Forelimb muscle (tissue), 1 donor: ENCODE data around the gene MYB. TPM values are rescaled to one million over a fixed set of nuclear protein-coding genes. Genes with fewer than 3 reads are reported as not detected.

Experiments used
- DNase-seq: peaks from one replicate; pipeline ENCODE4 v3.0.0-alpha.2; 2013; ENCODE audit warnings: low read depth
- polyA plus RNA-seq: library from polyadenylated mRNA; unstranded; fragments of 120-200 nt; gene quantifications from one replicate; pipeline ENCODE4 v1.2.1, GENCODE V29; 2013; ENCODE audit not compliant: insufficient read length

The MYB gene
- polyA plus RNA-seq, 1 donor = 0.77 TPM

- DNase-seq = no peak
These were observed 7.6 kb downstream of the MYB start for GRCh38 chr6:135188718-135189117.

DNA sequence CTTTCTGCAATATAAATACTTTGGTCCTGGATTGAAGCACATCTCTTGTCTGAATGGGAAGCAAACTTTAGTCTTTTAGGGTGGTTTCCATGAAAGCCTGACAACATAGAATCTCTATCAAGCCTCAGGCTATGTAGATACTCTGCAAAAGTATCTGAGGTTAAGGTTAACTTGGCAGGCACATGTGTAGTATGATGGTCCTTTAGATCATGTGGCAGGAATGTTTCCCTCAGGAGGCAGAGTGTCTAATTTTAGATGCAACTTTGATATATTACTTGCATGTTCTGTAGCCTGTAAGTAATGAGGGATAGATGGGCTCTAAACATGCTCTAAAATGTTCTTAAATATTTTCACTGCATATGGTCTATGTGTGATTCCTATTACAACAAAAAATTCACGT, 8.2 kb downstream of the MYB start:
- no peak for DNase-seq

DNA sequence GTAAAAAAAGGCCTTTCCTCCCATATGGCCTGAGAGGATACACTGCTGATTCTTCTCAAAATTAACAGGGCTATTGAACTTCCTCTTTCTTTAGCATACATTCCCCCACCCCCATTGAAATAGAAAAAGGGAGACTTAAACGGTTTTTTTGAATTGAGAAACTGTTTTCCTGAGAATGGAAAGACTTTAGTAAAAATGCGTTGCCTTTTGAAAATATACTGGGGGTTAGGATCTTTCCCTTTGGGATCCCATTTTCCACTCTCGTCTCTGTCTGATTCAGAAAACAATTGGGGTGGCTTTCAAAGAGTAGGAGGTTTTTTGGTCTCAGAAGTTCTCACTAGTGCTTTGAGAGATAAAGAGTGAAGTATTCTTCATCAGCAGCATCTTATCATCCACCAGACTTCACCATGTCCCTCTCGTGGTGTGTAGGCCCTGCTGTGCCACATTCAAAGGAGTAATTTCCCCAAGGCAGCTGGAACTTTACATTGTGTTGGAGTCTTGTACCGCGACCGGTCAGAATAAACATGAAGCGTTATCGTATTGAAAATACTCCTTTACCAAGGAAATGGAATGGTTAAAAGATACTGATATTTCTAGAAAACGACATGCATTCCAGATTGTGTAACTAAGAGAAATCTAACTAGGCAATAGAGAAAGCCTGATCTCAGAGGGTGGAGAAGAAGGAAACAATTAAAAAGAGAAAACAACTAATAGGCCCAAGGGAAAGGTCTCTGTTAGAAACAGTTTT, 10.6 kb downstream of the MYB start:
- no peak for DNase-seq

GRCh38 chr6:135192256-135193174, 11.4 kb downstream of the MYB start:
- no peak for DNase-seq

DNA sequence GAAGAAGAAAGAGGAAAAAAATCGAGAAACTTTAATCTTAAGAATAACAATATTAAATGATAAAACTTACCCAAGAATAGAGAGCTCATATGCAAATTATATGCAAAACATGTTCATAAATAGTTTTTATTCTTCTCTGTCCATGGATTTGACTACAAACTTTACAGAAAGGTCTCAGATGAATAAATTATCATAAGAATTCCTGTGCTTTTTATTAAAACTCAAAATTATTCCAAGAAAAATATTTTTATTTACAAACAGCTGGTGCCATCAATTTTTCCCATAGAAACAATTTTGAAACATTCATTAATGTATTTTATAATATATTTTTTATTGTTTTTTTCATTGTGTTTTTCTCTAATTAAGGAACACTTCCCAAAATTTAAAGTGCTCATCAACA, 12.1 kb downstream of the MYB start:
- DNase-seq = no peak

DNA sequence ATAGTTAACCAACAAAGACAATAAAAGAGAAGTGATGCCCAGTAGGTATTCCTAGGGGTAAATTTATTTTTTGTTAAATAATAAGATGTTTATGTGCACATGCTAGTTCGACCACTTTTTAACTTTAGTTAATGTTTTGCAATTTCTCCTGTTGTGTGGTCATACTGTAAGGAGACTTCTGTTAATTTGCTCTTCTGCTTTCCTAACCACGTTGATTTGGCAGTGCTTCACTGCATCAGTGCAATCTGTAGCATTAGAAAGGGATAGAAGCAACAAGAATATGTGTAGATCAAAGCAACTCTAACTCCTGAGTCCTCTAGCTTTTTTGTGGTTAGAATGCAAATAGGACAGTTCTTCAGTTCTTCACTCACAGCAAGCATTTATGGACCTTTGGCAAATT, 13.9 kb downstream of the MYB start:
- no peak for DNase-seq

GRCh38 chr6:135195522-135195921, 14.4 kb downstream of the MYB start:
- no peak for DNase-seq

- DNase-seq = no peak
These were observed 15.8 kb downstream of the MYB start for GRCh38 chr6:135196739-135197510.

GRCh38 chr6:135202836-135203235, 21.7 kb downstream of the MYB start:
- no peak for DNase-seq

GRCh38 chr6:135204951-135205350, 23.8 kb downstream of the MYB start:
- no peak for DNase-seq

DNA sequence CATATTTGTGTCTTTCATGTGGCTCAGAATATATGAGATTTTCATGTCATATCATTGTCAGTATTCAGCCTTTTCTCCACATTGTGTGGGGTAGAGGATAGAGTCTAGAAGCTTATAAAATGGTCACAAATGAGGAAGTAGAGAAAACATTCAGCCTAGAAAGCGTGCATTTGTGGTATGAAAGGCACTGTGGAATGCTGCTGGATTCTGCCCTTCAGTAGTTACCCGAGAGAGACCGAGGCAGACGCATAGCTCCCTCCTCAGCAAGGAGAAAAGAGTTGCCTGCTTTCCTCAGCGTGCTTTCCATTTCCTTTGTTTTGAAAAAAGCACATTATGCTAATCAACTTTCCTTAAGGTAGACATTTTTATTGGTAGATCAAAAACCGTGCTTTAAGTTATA, 28.7 kb downstream of the MYB start:
- no peak for DNase-seq

DNA sequence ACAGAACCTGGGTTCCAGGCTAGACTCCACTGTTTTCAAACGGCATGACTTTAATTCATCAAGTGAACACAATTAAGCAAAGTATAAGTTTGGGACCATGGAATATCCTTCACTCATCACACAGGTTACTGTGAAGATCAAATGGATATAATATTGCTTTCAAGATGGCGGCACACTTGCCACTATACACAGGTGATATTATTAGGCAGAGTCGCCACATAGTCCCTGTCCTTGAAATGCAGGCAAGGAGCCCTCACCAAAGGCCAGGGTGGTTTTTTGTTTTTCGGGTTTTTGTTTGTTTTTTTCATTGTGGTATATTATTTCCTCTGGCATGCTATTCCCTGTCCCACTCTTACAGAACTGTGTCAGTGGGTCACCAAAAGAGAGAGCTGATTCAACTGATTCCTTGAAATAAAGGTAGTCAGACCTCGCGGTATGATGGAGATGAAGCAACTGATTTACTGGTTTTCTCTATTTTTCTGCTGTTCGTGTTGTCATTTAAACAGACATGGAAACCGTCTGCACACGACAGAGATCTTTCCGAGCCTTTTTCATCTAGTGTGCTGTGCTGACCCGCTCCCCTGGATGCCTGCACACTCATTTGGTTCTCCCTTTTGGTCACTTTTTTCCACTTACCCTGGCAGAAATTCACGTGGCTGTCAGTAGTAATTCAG, 29.7 kb downstream of the MYB start:
- no peak for DNase-seq

- DNase-seq = no peak
These were observed 30.2 kb downstream of the MYB start for GRCh38 chr6:135211306-135211702.

GRCh38 chr6:135212020-135212806, 31.1 kb downstream of the MYB start:
- DNase-seq = no peak

GRCh38 chr6:135212935-135213334, 31.8 kb downstream of the MYB start:
- DNase-seq = no peak

GRCh38 chr6:135213616-135214015, 32.5 kb downstream of the MYB start:
- no peak for DNase-seq

- DNase-seq = no peak
These were observed 34.1 kb downstream of the MYB start for GRCh38 chr6:135215160-135215559.

- no peak for DNase-seq
These were observed 34.5 kb downstream of the MYB start for GRCh38 chr6:135215563-135215962.

DNA sequence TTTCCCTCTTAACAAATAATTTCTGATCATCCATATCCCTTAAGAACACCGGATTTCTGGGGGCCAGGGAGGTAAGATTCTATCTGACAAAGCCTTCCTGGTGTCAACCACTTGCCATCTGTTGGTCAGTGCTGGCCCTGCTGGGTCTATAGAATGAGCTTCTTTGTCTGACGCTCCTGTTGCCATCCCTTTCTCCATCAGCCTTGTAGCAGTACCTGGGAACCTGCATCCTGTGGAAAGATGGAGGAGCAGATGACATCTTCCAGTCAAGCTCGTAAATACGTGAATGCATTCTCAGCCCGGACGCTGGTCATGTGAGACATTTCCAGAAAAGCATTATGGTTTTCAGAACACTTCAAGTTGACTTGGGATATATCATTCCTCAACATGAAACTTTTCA, 36.6 kb downstream of the MYB start:
- no peak for DNase-seq

- DNase-seq = no peak
These were observed 38.2 kb downstream of the MYB start for GRCh38 chr6:135219346-135219745.

- no peak for DNase-seq
These were observed 39.9 kb downstream of the MYB start for GRCh38 chr6:135221042-135221441.
